Panc1 (cell line): ENCODE measurements around the gene ASNSD1.

Source experiments
- TCF7L2 ChIP-seq: IDR thresholded peaks from 2 replicates; pipeline ENCODE4 v1.6.1; 2011; ENCODE audit warnings: mild to moderate bottlenecking, low read depth, low read length, inconsistent platforms
- TF ChIP-seq, protein P1 (sequence below): fragments of 450-650 bp; IDR thresholded peaks from 2 replicates; pipeline ENCODE4 v1.5.1; 2017; ENCODE audit warnings: mild to moderate bottlenecking

DNA sequence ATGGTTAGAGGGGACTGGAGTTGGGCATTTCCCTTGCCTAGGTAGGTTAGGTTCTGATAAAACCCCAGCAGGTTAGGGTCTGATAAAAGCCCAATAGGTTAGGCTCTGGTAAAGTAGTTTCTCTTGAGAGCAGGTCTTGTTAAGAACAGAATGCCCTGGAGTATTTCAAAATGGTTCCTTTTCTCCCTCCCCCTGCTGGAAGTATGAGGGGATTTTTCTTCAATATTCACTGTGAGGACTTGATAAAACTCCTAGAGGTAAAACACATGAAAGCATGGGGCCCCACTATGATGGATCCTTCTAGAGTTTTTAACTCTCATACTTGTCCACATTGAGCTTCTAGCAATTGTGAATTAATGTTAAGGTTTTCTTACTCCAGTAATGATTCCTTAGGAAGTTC lies 40.8 kb downstream of the ASNSD1 start:
- TF ChIP-seq, protein P1, sequence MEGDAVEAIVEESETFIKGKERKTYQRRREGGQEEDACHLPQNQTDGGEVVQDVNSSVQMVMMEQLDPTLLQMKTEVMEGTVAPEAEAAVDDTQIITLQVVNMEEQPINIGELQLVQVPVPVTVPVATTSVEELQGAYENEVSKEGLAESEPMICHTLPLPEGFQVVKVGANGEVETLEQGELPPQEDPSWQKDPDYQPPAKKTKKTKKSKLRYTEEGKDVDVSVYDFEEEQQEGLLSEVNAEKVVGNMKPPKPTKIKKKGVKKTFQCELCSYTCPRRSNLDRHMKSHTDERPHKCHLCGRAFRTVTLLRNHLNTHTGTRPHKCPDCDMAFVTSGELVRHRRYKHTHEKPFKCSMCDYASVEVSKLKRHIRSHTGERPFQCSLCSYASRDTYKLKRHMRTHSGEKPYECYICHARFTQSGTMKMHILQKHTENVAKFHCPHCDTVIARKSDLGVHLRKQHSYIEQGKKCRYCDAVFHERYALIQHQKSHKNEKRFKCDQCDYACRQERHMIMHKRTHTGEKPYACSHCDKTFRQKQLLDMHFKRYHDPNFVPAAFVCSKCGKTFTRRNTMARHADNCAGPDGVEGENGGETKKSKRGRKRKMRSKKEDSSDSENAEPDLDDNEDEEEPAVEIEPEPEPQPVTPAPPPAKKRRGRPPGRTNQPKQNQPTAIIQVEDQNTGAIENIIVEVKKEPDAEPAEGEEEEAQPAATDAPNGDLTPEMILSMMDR = peak; percentile 17; the same call in 1 of the 2 replicates
- TF ChIP-seq TCF7L2 = no peak
